Measurements from ENCODE around the gene GPR63.

GPR63 gene

DNA sequence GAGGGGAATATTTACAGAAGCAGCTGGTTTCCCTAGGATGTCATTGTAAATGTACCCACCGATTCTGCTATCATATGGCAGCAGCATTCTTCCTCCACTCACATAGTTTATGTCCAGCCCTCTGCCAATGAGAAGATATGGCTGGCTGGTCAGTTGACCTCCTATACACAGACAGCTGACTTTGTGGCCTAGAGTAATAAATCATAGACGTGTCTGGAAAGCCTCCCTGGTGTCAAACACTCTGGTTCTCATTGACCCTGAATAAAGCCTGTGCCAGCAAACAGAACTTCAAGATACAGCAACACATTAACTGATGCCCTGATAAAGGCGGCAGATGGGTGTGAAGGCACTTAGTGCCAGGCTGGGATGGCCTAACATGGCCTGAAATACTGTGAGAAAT lies 52.6 kb downstream of the GPR63 start:
- no peak overlapping the region for H3K27ac ChIP-seq (ENCODE audit: low read depth, low read length)
- no peak for TF ChIP-seq EZH2phosphoT487 (IDR thresholded peaks at IDR 0.05; ENCODE audit: borderline replicate concordance, low read length)
- TF ChIP-seq, protein P1, sequence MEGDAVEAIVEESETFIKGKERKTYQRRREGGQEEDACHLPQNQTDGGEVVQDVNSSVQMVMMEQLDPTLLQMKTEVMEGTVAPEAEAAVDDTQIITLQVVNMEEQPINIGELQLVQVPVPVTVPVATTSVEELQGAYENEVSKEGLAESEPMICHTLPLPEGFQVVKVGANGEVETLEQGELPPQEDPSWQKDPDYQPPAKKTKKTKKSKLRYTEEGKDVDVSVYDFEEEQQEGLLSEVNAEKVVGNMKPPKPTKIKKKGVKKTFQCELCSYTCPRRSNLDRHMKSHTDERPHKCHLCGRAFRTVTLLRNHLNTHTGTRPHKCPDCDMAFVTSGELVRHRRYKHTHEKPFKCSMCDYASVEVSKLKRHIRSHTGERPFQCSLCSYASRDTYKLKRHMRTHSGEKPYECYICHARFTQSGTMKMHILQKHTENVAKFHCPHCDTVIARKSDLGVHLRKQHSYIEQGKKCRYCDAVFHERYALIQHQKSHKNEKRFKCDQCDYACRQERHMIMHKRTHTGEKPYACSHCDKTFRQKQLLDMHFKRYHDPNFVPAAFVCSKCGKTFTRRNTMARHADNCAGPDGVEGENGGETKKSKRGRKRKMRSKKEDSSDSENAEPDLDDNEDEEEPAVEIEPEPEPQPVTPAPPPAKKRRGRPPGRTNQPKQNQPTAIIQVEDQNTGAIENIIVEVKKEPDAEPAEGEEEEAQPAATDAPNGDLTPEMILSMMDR (IDR thresholded peaks at IDR 0.05; ENCODE audit: low read depth, low read length, poor library complexity, severe bottlenecking): no peak
- no peaks in the 10 kb centered on the region for H3K79me2 ChIP-seq (ENCODE audit: control insufficient read depth, low read length)
- H3K4me3 ChIP-seq (ENCODE audit: low read length): no peak overlapping the region
- no peaks in the 10 kb centered on the region for H3K9me3 ChIP-seq (ENCODE audit: control insufficient read depth, insufficient read depth, low read length)
- no peaks in the 10 kb centered on the region for H3K9me2 ChIP-seq (replicated peaks; ENCODE audit: control insufficient read depth, low read length)
- no peaks in the 10 kb centered on the region for H3F3A ChIP-seq (ENCODE audit: control insufficient read depth, insufficient read depth)
- H4K20me1 ChIP-seq (ENCODE audit: control insufficient read depth, insufficient read depth, low read depth, low read length): no peaks in the 10 kb centered on the region
- H3K27me3 ChIP-seq (ENCODE audit: control insufficient read depth, low read length): no peaks in the 10 kb centered on the region
- no peaks in the 10 kb centered on the region for H3K36me3 ChIP-seq (ENCODE audit: control insufficient read depth, low read length)
- no peaks in the 10 kb centered on the region for H3K4me1 ChIP-seq (ENCODE audit: control insufficient read depth, low read length)
- no peak overlapping the region for H3K4me2 ChIP-seq (ENCODE audit: low read length)

DNA sequence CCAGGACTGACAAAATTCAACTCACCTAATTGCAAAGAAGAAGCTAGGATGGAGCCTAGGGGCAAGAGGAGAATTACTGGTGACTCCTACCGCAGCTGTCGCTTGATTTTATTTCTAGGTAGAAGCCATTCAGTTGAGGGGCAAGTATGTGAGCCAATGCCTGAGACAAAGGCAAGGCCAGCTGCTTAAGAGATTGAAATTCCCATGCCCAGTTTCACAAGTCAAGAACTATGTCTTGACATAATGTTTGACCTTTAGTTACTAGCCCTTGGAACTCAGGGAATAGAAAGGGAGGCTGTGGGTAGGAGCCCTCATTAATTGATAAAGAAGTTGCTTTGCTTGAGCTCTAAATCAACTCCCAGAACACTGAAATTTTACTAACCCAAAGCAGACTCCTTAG lies 54.0 kb downstream of the GPR63 start:
- Histone ChIP-seq H3K4me2 (ENCODE audit: low read length) (no peak overlapping the region), H3F3A (ENCODE audit: control insufficient read depth, insufficient read depth) (no peaks in the 10 kb centered on the region), H3K36me3 (ENCODE audit: control insufficient read depth, low read length) (no peaks in the 10 kb centered on the region), H3K27ac (ENCODE audit: low read depth, low read length) (no peak overlapping the region), H3K79me2 (ENCODE audit: control insufficient read depth, low read length) (no peaks in the 10 kb centered on the region), H4K20me1 (ENCODE audit: control insufficient read depth, insufficient read depth, low read depth, low read length) (no peaks in the 10 kb centered on the region), H3K27me3 (ENCODE audit: control insufficient read depth, low read length) (no peaks in the 10 kb centered on the region), H3K4me1 (ENCODE audit: control insufficient read depth, low read length) (no peaks in the 10 kb centered on the region), H3K9me3 (ENCODE audit: control insufficient read depth, insufficient read depth, low read length) (no peaks in the 10 kb centered on the region), H3K4me3 (ENCODE audit: low read length) (no peak overlapping the region), H3K9me2 (replicated peaks; ENCODE audit: control insufficient read depth, low read length) (no peaks in the 10 kb centered on the region)
- TF ChIP-seq, protein P1 (IDR thresholded peaks at IDR 0.05; ENCODE audit: low read depth, low read length, poor library complexity, severe bottlenecking): no peak
- no peak for TF ChIP-seq EZH2phosphoT487 (IDR thresholded peaks at IDR 0.05; ENCODE audit: borderline replicate concordance, low read length)

DNA sequence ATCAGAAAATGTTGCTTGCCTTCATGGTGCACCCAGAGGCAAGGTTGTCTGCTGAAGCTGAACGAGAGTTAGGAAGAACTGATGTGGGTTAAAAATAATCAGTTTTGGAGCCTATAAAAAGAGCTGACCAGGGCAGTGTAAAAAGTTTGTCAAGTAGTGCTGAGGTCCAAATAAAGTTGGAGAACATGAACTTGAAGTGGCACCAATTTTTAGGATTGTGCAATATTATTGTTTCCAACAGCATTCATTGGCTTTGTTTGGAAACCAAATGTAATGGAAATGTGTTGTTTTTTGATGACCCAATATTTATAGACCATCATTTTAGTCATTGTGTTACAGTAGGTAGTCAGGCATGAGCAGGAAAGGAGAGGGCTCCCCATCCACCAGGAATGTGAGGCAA lies 55.7 kb downstream of the GPR63 start:
- Histone ChIP-seq H3K79me2 (ENCODE audit: control insufficient read depth, low read length) (no peaks in the 10 kb centered on the region), H3K4me1 (ENCODE audit: control insufficient read depth, low read length) (no peaks in the 10 kb centered on the region), H3K4me2 (ENCODE audit: low read length) (no peak overlapping the region), H3K36me3 (ENCODE audit: control insufficient read depth, low read length) (no peaks in the 10 kb centered on the region), H3F3A (ENCODE audit: control insufficient read depth, insufficient read depth) (no peaks in the 10 kb centered on the region), H4K20me1 (ENCODE audit: control insufficient read depth, insufficient read depth, low read depth, low read length) (no peaks in the 10 kb centered on the region), H3K9me2 (replicated peaks; ENCODE audit: control insufficient read depth, low read length) (no peaks in the 10 kb centered on the region), H3K27ac (ENCODE audit: low read depth, low read length) (no peak overlapping the region), H3K9me3 (ENCODE audit: control insufficient read depth, insufficient read depth, low read length) (no peaks in the 10 kb centered on the region), H3K4me3 (ENCODE audit: low read length) (no peak overlapping the region), H3K27me3 (ENCODE audit: control insufficient read depth, low read length) (no peaks in the 10 kb centered on the region)
- TF ChIP-seq, protein P1 (IDR thresholded peaks at IDR 0.05; ENCODE audit: low read depth, low read length, poor library complexity, severe bottlenecking): no peak
- TF ChIP-seq EZH2phosphoT487 (IDR thresholded peaks at IDR 0.05; ENCODE audit: borderline replicate concordance, low read length): no peak

DNA sequence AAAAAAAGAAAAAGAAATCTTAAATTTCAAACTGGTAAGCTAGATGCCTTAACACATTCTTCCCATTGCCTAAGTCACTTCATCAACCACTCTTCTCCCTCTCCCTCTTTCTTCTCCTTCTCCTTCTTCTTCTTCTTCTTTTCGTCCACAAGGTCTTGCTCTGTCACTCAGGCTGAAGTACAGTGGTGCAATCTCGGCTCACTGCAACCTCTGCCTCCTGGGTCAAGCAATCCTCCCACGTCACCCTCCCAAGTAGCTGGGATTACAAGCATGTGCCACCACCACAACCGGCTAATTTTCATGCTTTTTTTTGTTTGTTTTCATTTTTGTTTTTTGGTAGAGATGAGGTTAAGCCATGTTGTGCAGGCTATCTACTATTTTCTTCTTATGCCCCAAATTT lies 60.2 kb downstream of the GPR63 start:
- H3F3A ChIP-seq (ENCODE audit: control insufficient read depth, insufficient read depth): no peaks in the 10 kb centered on the region
- no peak for TF ChIP-seq EZH2phosphoT487 (IDR thresholded peaks at IDR 0.05; ENCODE audit: borderline replicate concordance, low read length)
- TF ChIP-seq, protein P1 (IDR thresholded peaks at IDR 0.05; ENCODE audit: low read depth, low read length, poor library complexity, severe bottlenecking): no peak

More for the DNA sequence above, 60.2 kb downstream of the GPR63 start:
- Histone ChIP-seq H3K79me2 (ENCODE audit: control insufficient read depth, low read length) (no peaks in the 10 kb centered on the region), H3K9me2 (replicated peaks; ENCODE audit: control insufficient read depth, low read length) (no peaks in the 10 kb centered on the region), H3K4me1 (ENCODE audit: control insufficient read depth, low read length) (no peaks in the 10 kb centered on the region), H3K27me3 (ENCODE audit: control insufficient read depth, low read length) (no peaks in the 10 kb centered on the region), H4K20me1 (ENCODE audit: control insufficient read depth, insufficient read depth, low read depth, low read length) (no peaks in the 10 kb centered on the region), H3K4me3 (ENCODE audit: low read length) (no peak overlapping the region), H3K9me3 (ENCODE audit: control insufficient read depth, insufficient read depth, low read length) (no peaks in the 10 kb centered on the region), H3K4me2 (ENCODE audit: low read length) (no peak overlapping the region), H3K36me3 (ENCODE audit: control insufficient read depth, low read length) (no peaks in the 10 kb centered on the region), H3K27ac (ENCODE audit: low read depth, low read length) (no peak overlapping the region)
